SIG-M5 (cell line): ENCODE measurements around the gene TDRD12.
"Not testable (repeated sequence)": the region's sequence is repeated elsewhere in the genome, so short reads cannot be mapped to it uniquely, and the experiment has no call there.

Experiments
- DNase-seq: peaks from one replicate; lab custom pipeline; 2025; lab: John Stamatoyannopoulos, UW

The TDRD12 gene

GRCh38 chr19:32831611-32832010 is 112.0 kb downstream of the TDRD12 start:
- no peak for DNase-seq

DNA sequence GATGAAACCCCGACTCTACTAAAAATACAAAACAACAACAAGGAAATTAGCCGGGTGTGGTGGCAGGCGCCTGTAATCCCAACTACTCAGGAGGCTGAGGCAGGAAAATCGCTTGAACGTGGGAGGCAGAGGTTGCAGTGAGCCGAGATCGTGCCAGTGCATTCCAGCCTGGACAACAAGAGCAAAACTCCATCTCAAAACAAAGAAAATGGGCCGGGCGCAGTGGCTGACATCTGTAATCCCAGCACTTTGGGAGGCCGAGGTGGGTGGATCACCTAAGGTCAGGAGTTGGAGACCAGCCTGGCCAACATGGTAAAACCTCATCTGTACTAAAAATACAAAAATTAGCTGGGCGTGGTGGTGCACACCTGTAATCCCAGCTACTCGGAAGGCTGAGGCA is 112.5 kb downstream of the TDRD12 start:
- not testable (repeated sequence) for DNase-seq

GRCh38 chr19:32832825-32833224 is 113.3 kb downstream of the TDRD12 start:
- not testable (repeated sequence) for DNase-seq

DNA sequence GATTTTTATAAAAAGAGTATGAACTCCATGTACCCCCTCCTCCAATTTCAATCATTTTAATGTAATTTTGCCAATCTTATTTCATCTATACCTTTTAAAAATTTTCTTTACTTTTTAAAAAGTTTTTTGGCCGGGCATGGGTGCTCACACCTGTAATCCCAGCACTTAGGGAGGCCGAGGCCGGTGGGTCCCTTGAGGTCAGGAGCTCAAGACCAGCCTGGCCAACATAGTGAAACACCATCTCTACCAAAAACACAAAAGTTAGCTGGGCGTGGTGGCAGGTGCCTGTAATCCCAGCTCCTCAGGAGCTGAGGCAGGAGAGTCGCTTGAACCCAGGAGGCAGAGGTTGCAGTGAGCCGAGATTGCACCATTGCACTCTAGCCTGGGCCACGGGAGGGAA is 113.8 kb downstream of the TDRD12 start:
- DNase-seq, result not testable (repeated sequence)

- no peak for DNase-seq
These were observed 118.0 kb downstream of the TDRD12 start for GRCh38 chr19:32837531-32837930.

DNA sequence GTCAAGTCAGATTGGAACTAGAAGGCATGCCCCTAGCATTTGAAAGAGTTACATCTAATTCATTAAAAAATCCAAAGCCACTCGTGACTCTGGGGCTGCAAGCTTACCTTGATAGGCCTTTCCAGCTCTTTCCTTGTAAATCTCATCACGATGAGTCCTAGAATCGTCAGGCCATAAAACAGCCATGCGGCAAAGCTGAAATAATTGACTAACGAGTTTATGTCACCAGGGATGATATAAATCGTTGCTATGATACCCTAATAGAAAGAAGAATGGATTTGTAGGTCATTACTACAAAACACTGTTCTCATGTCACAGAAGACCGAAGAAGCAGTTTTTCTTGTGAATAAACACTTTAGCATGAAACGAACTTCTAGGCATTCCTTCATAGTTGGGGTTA is 122.5 kb downstream of the TDRD12 start:
- DNase-seq, result no peak

DNA sequence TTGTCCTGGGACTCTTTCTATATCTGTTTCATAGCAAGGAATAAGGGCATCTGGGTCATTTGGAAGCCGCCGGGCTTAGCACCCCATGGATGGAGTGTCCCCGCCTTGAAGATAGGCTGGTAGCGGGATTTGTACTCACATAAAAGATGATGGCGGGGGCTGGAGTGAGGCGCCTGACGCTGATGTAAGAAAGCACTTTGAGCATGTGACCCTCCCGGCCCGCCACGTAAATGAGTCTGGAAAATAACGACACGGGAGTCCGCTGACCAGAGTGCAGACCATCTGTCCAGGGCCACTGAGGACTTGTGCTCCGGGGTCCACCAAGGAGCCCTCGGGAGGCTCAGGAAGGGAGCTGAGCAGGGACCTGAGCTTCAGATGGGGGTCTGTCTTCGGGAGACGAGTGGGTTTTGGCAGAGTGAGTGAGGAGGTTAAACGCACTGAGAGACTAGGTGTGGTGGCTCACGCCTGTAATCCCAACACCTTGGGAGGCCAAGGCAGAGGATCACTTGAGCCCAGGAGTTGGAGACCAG is 124.2 kb downstream of the TDRD12 start:
- no peak for DNase-seq

DNA sequence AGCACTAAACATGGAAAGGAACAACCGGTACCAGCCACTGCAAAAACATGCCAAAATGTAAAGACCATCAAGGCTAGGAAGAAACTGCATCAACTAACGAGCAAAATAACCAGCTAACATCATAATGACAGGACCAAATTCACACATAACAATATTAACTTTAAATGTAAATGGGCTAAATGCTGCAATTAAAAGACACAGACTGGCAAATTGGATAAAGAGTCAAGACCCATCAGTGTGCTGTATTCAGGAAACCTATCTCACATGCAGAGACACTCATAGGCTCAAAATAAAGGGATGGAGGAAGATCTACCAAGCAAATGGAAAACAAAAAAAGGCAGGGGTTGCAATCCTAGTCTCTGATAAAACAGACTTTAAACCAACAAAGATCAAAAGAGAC is 128.5 kb downstream of the TDRD12 start:
- not testable (repeated sequence) for DNase-seq

DNA sequence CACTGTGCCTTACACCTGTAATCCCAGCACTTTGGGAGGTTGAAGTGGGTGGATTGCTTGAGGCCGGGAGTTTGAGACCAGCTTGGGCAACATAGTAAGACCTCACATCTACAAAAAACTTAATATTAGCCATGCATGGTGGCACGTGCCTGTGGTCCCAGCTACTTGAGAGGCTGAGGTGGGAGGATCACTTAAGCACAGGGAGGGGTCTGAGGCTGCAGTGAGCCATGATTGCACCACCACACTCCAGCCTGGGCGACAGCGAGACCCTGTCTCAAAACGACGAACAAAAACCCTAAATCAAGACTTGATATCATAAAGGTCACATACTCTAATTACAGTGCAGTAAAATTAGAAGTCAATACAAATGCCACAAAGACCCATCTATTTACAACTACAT is 132.6 kb downstream of the TDRD12 start:
- no peak for DNase-seq

DNA sequence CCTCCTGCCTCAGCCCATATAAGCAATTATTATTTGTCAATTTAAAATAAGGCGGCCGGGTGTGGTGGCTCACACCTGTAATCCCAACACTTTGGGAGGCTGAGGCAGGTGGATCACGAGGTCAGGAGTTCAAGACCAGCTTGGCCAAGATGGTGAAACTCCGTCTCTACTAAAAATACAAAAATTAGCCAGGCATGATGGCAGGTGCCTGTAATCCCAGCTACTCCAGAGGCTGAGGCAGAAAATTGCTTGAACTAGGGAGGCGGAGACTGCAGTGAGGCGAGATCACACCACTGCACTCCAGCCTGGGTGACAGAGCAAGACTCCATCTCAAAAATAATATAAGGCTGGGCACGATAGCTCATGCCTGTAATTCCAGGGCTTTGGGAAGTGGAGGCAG is 137.3 kb downstream of the TDRD12 start:
- DNase-seq, result not testable (repeated sequence)

GRCh38 chr19:32857584-32857983 is 138.0 kb downstream of the TDRD12 start:
- no peak for DNase-seq

GRCh38 chr19:32858155-32858554 is 138.6 kb downstream of the TDRD12 start:
- no peak for DNase-seq

GRCh38 chr19:32858559-32858958 is 139.0 kb downstream of the TDRD12 start:
- no peak for DNase-seq

DNA sequence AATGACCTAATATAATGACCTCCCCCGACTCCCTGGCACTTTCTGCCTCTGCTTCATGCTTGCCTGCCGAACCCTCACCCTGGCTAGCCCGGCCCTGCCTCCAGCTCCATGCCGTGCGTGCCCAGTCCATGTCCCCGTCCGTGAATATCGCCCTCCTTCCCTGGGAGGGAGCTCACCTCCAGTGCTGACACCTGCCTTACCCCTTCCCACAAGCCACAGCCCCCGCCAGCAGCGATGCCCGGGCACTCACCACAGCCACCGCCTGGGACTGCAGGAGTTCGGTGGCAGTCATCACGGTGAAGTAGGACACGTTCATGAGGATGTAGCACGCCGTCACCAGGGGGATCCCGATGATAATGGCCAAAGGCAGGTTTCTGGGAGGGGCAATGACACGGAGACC is 140.0 kb downstream of the TDRD12 start:
- no peak for DNase-seq

GRCh38 chr19:32861596-32861995 is 142.0 kb downstream of the TDRD12 start:
- no peak for DNase-seq

DNA sequence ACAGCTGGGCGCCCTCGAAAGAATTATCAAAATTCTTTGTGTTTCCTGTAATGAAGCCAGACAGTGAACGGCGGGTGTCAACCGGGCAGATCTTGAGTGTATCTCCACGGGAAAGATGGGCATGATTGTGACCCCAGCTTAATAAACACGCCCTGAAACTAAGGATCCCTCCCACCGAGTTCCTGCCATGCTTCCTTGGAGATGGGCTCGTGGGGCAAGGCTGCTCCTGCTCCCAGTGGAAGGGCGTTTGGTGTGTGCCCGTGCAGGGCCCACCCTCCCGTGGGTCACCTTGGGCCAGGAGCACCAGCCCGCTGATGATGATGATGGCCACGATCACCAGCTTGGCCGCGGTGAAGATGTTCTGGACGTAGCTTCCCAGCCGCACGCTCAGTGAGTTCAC is 142.6 kb downstream of the TDRD12 start:
- no peak for DNase-seq

GRCh38 chr19:32862741-32863140 is 143.2 kb downstream of the TDRD12 start:
- no peak for DNase-seq

DNA sequence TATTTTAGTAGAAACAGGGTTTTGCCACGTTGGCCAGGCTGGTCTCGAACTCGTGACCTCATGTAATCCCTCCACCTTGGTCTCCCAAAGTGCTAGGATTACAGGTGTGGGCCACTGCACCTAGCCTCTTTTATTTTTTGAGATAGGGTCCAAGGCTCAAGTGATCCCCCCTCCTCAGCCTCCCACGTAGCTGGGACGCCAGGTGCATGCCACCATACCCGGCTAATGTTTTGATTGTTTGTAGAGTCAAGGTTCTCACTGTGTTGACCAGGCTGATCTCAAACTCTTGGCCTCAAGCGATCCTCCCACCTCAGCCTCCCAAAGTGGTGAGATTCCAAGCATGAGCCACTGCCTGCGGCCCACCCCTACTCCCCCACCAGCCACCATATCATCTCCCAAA is 143.7 kb downstream of the TDRD12 start:
- DNase-seq, result no peak

GRCh38 chr19:32863841-32864240 is 144.3 kb downstream of the TDRD12 start:
- DNase-seq, result no peak

- DNase-seq, result no peak
These were observed 144.9 kb downstream of the TDRD12 start for GRCh38 chr19:32864318-32865007.

GRCh38 chr19:32865326-32865725 is 145.8 kb downstream of the TDRD12 start:
- no peak for DNase-seq

DNA sequence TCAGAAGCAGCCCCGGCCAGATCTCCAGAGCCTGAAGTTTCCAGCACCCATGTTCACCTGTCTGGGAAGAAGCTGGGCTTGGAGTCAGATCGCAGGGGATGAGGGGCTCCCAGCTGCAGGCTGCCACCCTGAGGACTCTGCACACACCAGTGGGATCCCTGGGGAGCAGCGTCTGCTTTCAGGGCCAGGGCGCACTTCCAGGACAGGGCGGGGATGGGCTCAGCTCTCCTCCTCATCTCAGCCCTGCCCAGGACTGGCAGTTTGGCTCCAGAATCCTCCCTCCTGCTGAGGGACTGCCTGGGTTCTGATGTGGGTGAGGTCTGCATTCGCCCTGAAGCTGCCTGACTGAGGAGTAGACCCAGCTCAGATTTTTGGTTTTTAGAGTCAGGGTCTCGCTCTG is 146.5 kb downstream of the TDRD12 start:
- no peak for DNase-seq

- no peak for DNase-seq
These were observed 147.1 kb downstream of the TDRD12 start for GRCh38 chr19:32866564-32867265.

DNA sequence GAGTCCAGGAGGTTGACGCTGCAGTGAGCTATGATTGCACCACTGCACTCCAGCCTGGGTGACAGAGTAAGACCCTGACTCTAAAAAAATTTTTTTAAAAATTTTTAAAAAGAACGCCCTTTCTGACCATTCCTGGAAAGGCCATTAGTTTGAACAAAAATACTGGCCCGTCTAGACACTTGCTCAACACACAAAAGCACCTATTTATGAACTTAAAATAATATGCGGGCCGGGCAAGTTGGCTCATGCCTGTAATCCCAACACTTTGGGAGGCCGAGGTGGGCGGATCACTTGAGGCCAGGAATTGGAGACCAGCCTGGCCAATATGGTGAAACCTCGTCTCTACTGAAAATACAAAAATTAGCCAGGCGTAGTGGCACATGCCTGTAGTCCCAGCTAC is 147.9 kb downstream of the TDRD12 start:
- DNase-seq, result not testable (repeated sequence)
